Calu3 (cell line): ENCODE results near the gene ZNF57. TPM values are rescaled to one million over a fixed set of nuclear protein-coding genes. Genes with fewer than 3 reads are reported as not detected.

Experiments
- BruUV-seq: library from RNA; stranded (reverse); fragments of 400-500 nt; replicated peaks from 2 replicates; lab custom pipeline; 2021; lab: Mats Ljungman, UMichigan
- CTCF ChIA-PET: fragments of 300-600 bp; sonication (Branson Sonifier 250); formaldehyde crosslinking; loops from one replicate; lab custom pipeline; 2022; ENCODE audit warnings: antibody characterized with exemption; lab: Charles Lee
- DNase-seq: peaks from one replicate; pipeline ENCODE4 v3.0.0; 2022
- H3K27ac Mint-ChIP-seq: one replicate; pipeline ENCODE4 v1.8.0; 2022; ENCODE audit warnings: mixed read lengths; ENCODE audit not compliant: unreplicated experiment
- H3K27me3 Mint-ChIP-seq: one replicate; pipeline ENCODE4 v1.8.0; 2022; ENCODE audit warnings: mixed read lengths; ENCODE audit not compliant: unreplicated experiment
- H3K36me3 Mint-ChIP-seq: one replicate; pipeline ENCODE4 v1.8.0; 2022; ENCODE audit warnings: mild to moderate bottlenecking, moderate library complexity, mixed read lengths; ENCODE audit not compliant: insufficient read depth, unreplicated experiment
- H3K4me1 Mint-ChIP-seq: one replicate; pipeline ENCODE4 v1.8.0; 2022; ENCODE audit warnings: mild to moderate bottlenecking, low read depth, mixed read lengths; ENCODE audit not compliant: unreplicated experiment
- H3K4me3 Mint-ChIP-seq: one replicate; pipeline ENCODE4 v1.8.0; 2022; ENCODE audit warnings: mild to moderate bottlenecking, low read depth, moderate library complexity, mixed read lengths; ENCODE audit not compliant: unreplicated experiment
- H3K9me3 Mint-ChIP-seq: one replicate; pipeline ENCODE4 v1.8.0; 2022; ENCODE audit warnings: low read depth, mixed read lengths; ENCODE audit not compliant: unreplicated experiment
- CTCF ChIP-seq: fragments of 200-600 bp; IDR thresholded peaks from one replicate; pipeline ENCODE4 v1.8.0; 2022; ENCODE audit warnings: antibody characterized with exemption; ENCODE audit not compliant: unreplicated experiment
- intact Hi-C: fragments of 100-400 bp; cut with micrococcal nuclease; formaldehyde crosslinking; loops from one replicate; pipeline ENCODE4 v1.10.0; 2022; ENCODE audit not compliant: unreplicated experiment
- total RNA-seq: library from RNA; stranded (reverse); gene quantifications from 2 replicates; pipeline ENCODE4 v1.2.3, GENCODE V29; 2022

Gene ZNF57
- total RNA-seq, 1 experiment from 2014 or later: 6.0 TPM

GRCh38 chr19:2952953-2953481, 52.3 kb downstream of the ZNF57 start:
- no TSS peak for BruUV-seq
- intact Hi-C loops: no loop called here
- Mint-ChIP-seq H3K9me3 (no peaks in the 10 kb centered on the region), H3K4me1 (peaks cover 7% of the 10 kb centered on the region), H3K36me3 (peaks cover 30% of the 10 kb centered on the region), H3K27me3 (no peaks in the 10 kb centered on the region), H3K4me3 (peak overlapping the region; percentile 62), H3K27ac (peak overlapping the region; percentile 75)
- TF ChIP-seq CTCF: no peak
- CTCF ChIA-PET: interaction anchor here (0.6 to 1.2 kb wide), 5 partner anchors 18 to 532 kb away, joined by 3 to 7 read pairs (median 3); no protein-coding TSS in a partner anchor
- peak; percentile 75 for DNase-seq

GRCh38 chr19:2957160-2957559, 56.4 kb downstream of the ZNF57 start:
- BruUV-seq: no TSS peak
- intact Hi-C loops: no loop called here
- CTCF ChIA-PET: no interaction called here

GRCh38 chr19:2960120-2960519, 59.4 kb downstream of the ZNF57 start:
- H3K4me3 Mint-ChIP-seq: no peak overlapping the region
- H3K4me1 Mint-ChIP-seq: no peaks in the 10 kb centered on the region
- TF ChIP-seq CTCF: no peak
- DNase-seq: no peak
- H3K36me3 Mint-ChIP-seq: no peaks in the 10 kb centered on the region
- intact Hi-C loops: no loop called here
- no peaks in the 10 kb centered on the region for H3K27me3 Mint-ChIP-seq
- BruUV-seq: no TSS peak
- CTCF ChIA-PET: no interaction called here
- H3K27ac Mint-ChIP-seq: no peak overlapping the region
- H3K9me3 Mint-ChIP-seq: no peaks in the 10 kb centered on the region

More at GRCh38 chr19:2957160-2957559, 56.4 kb downstream of the ZNF57 start:
- H3K4me3 Mint-ChIP-seq: no peak overlapping the region
- no peaks in the 10 kb centered on the region for H3K27me3 Mint-ChIP-seq
- TF ChIP-seq CTCF: no peak
- no peaks in the 10 kb centered on the region for H3K9me3 Mint-ChIP-seq
- H3K4me1 Mint-ChIP-seq: no peaks in the 10 kb centered on the region
- DNase-seq: no peak
- H3K36me3 Mint-ChIP-seq: peaks cover 8% of the 10 kb centered on the region
- H3K27ac Mint-ChIP-seq: no peak overlapping the region

GRCh38 chr19:2962018-2962670, 61.4 kb downstream of the ZNF57 start:
- peak; percentile 48 for TF ChIP-seq CTCF
- peak; percentile 59 for DNase-seq
- intact Hi-C loops: no loop called here
- BruUV-seq: no TSS peak
- H3K9me3 Mint-ChIP-seq: no peaks in the 10 kb centered on the region
- H3K27ac Mint-ChIP-seq: no peak overlapping the region
- no peaks in the 10 kb centered on the region for H3K27me3 Mint-ChIP-seq
- no peaks in the 10 kb centered on the region for H3K4me1 Mint-ChIP-seq
- no peaks in the 10 kb centered on the region for H3K36me3 Mint-ChIP-seq
- no peak overlapping the region for H3K4me3 Mint-ChIP-seq
- CTCF ChIA-PET: interaction anchor here (0.7 to 1.1 kb wide), 3 partner anchors 146 to 322 kb away, joined by 4 to 5 read pairs (median 4); no protein-coding TSS in a partner anchor
